Body of pancreas (tissue), 4 donors: ENCODE results near the gene NEMP2.

Source experiments
- POLR2A ChIP-seq, 3 donors: fragments of 450-650 bp; IDR thresholded peaks; one replicate each; pipeline ENCODE4 v1.6.1; 2016; ENCODE audit warnings: antibody characterized with exemption in 3 of 3, mild to moderate bottlenecking in 2 of 3
- TF ChIP-seq, protein P1 (sequence below), 7 experiments: fragments of 450-650 bp in 4 of 7; fragments of 200-600 bp in 3 of 7; sonication (generic) in 3 of 7; IDR thresholded peaks; one replicate each; pipeline ENCODE4 v1.5.1; 2016 to 2019; ENCODE audit warnings: antibody characterized with exemption in 7 of 7

- no peak for TF ChIP-seq POLR2A (IDR thresholded peaks at IDR 0.05)
- TF ChIP-seq, protein P1, sequence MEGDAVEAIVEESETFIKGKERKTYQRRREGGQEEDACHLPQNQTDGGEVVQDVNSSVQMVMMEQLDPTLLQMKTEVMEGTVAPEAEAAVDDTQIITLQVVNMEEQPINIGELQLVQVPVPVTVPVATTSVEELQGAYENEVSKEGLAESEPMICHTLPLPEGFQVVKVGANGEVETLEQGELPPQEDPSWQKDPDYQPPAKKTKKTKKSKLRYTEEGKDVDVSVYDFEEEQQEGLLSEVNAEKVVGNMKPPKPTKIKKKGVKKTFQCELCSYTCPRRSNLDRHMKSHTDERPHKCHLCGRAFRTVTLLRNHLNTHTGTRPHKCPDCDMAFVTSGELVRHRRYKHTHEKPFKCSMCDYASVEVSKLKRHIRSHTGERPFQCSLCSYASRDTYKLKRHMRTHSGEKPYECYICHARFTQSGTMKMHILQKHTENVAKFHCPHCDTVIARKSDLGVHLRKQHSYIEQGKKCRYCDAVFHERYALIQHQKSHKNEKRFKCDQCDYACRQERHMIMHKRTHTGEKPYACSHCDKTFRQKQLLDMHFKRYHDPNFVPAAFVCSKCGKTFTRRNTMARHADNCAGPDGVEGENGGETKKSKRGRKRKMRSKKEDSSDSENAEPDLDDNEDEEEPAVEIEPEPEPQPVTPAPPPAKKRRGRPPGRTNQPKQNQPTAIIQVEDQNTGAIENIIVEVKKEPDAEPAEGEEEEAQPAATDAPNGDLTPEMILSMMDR (IDR thresholded peaks at IDR 0.05): no peak
Measured at GRCh38 chr2:190569994-190570755, 35.7 kb upstream of the NEMP2 start.
